GM19452 (cell line): ENCODE results near the gene MYBBP1A.

Source experiments
- ATAC-seq: cut with Tn5 transposase; IDR thresholded peaks from one replicate; pipeline ENCODE4 v1.9.1; 2021; ENCODE audit not compliant: unreplicated experiment

Gene MYBBP1A

DNA sequence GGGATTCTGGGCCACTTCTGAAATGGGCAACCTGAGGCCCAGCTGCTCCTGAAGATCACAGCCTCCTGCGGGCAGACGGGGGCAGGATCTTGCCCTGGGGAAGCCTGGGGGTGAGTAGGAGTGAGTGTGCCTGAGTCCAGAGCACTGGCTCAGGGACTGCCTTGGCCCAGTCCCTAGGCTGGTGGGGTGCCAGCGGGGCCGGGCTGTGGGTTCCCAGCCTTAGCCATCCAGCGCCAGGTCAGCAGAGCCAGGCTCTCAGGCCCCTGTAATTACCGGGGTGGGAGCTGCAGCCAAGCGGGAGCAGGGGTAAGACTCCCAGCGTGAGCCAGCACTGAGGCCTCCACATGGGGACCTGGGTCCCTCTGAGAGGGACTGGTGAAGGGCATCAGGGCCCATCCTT is 48.3 kb downstream of the MYBBP1A start:
- ATAC-seq, result no peak

GRCh38 chr17:4506175-4506813 is 48.9 kb downstream of the MYBBP1A start:
- ATAC-seq, result no peak

DNA sequence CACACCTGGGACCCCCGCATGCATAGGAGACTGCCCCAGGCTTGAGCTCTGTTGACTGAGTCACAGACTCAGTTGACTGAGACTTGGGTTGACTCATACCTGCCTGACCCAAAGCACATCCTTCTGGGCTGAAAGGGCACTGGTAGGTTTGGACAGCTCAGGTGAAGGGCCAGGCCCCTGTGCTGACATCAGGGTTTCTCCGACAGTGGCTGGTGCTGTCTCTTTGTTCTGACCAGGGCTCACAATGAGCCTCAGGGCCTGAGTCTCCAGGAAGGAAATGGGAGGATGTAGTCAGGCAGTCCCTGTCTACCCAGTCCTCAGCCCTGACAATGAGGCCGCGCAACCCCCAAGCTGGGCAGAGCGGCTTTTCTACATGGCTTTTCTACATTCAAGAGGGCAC is 50.0 kb downstream of the MYBBP1A start:
- ATAC-seq, result no peak

DNA sequence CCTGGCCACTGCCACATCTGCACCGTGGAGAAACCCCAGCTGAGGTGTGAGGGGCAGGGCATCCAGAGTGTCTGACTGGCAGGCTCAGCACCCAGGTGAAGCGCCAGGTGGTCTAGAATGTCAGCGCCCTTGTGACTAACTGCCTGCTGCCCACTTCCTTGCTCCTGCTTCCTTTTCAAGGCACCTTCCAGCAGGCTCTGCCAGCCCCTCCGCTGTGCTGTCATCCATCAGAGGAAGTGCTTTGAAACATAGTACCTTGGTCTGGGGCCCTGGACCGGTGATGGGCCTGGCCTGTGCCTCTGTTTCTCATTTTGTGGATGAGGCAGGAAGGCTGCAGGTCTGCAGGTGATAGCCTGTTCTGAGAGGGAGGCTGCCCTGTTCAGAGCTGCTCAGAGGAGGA is 51.0 kb downstream of the MYBBP1A start:
- ATAC-seq, result no peak

DNA sequence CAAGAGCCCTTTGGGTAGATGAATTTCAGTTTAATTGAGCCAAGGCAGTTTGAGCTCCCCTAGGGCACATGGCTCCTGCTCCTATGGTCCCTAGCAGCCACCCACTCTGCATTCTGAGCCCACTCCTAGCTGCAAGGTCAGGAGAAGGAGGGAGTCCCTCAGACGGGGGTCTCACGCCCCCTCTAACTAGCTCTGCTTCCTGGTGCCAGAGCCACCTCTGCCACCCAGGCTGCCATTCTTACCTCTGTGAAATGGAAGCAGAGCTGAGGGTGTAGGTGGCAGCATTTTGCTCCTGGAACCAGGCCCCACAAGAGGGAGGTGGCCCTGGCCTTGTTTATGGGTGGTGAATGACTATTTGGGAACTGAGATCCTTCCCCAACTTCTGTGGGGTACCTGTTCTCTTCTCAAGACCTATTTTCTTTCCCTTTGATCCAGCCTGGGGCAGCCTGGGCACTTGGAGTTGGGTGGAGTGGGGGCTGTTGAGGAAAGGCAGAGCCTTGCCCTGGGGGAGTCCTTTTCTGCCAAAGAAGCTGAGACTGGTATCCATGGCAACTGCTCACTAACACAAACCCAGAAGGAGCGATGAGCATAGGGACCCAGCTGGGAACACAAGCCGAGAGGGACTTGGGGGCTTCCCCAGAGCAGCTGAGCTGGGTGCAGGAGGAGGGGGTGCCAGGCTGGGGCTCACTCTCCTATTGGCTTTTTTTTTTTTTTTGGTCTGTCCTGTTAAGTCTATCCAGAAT is 51.7 kb downstream of the MYBBP1A start:
- ATAC-seq, result no peak

GRCh38 chr17:4502466-4503154 is 52.6 kb downstream of the MYBBP1A start:
- no peak for ATAC-seq

DNA sequence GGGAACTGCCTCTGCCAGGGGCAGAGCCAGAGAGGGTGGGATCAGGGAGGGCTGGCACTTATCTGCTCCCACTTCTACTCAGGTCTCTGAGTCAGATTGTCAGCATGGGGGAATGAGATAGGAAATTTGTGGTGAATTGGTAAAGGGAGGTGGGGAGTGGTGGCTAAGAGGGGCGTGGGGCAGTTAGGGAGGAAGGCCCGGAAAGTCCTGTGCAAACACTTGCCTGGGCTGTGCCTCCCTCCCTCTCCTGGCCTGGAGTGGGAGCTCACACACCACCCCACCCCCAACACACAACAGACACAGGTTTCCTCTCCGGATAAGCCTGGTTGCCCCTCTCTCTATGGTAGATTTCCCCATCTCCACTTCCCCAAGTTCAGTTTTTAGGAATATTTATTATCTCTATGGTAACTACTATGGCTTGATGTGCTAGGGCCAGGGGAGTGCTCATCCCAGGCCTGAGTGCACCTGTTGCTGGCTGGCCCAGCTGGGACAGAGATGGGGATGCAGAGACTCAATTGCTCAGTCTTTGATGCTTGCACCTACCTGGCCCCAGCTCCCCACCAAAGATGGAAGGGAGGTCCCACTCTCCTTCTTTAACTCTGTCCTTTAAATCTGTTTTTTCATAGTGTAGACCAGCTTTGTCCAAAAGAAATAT is 53.8 kb downstream of the MYBBP1A start:
- no peak for ATAC-seq

GRCh38 chr17:4500191-4500571 is 55.0 kb downstream of the MYBBP1A start:
- ATAC-seq, result no peak

GRCh38 chr17:4499431-4500190 is 55.6 kb downstream of the MYBBP1A start:
- ATAC-seq, result no peak

- peak; percentile 70 for ATAC-seq
These were observed 56.5 kb downstream of the MYBBP1A start, which contains the start of gene SPNS2 for GRCh38 chr17:4498461-4499397. SPNS2 (plus strand) TSS chr17:4498881; CDS start chr17:4499048, 167 bp downstream.

DNA sequence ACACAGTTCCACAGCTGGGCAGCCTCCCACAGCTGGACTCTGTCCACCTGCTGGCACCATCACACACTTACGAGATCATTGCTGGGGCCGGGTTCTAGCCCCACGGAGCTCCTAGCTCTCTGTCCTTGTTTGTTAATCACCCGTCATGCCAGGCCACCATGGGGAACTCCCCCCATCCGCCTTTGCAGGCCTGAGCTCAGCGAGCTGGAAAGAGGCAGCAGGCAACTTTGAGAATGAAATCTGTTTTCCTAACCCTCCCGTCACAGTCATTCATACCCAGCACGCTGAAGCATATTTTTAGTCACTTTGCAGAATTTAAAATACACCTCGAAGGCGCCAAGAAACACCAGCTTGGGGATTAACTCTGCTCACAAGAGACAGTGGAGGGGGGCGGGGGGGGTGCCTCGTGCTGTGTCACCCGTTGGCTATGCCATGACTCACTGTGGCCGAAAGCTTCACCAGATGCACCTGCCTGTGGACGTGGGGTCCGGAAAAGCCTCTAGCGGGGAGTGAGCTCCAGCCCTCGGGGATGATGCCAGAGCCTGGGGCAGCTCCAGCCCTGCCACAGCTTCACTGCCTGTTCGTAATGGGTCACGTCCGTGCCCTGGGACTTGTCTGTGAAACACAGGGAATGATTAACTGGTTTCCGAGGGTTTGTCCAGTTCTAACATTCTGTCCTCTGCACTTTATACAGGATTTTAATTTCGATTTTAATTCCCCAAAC is 57.9 kb downstream of the MYBBP1A start:
- no peak for ATAC-seq

GRCh38 chr17:4492721-4493561 is 62.2 kb downstream of the MYBBP1A start:
- no peak for ATAC-seq

DNA sequence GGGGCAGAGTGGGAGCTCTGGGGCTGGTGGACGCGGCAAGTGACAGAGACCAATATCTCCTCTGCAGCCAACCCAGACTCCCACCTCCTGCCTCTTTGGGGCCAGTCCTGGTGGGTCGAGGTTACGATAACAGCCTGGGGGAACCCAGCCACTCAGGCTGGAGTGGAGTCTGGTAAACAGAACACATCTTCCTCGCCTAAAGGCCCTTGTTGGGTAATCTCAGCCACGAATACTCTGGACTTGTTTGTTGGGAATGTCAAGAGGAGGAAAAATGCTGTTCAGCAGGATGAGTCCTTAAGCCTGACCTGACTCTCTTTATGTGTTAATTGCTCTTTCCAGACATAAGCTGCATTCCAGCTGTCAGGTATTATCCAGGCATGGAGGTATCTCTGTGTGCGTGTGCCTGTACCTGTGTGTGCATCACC is 64.5 kb downstream of the MYBBP1A start:
- no peak for ATAC-seq

GRCh38 chr17:4490109-4490591 is 65.0 kb downstream of the MYBBP1A start:
- ATAC-seq, result no peak

GRCh38 chr17:4488989-4489595 is 66.1 kb downstream of the MYBBP1A start:
- no peak for ATAC-seq
